GM23248 (cell line): Measurements from ENCODE around the gene MOSPD3. TPM values are rescaled to one million over a fixed set of nuclear protein-coding genes. Genes with fewer than 3 reads are reported as not detected.

Source experiments
- DNase-seq: peaks from one replicate; pipeline ENCODE4 v3.0.0-alpha.2; 2015
- H2AFZ ChIP-seq: fragments of 200-600 bp; sonication (generic); 2 replicates; pipeline ENCODE4 v1.6.1; 2016; ENCODE audit warnings: antibody characterized with exemption
- H3F3A ChIP-seq: fragments of 200-600 bp; sonication (generic); 2 replicates; pipeline ENCODE4 v1.6.1; 2016; ENCODE audit warnings: mild to moderate bottlenecking, antibody characterized with exemption, mixed run types; ENCODE audit not compliant: insufficient read depth
- H3K27ac ChIP-seq: fragments of 200-600 bp; sonication (generic); 2 replicates; pipeline ENCODE4 v1.5.1; 2016; ENCODE audit warnings: mild to moderate bottlenecking
- H3K27me3 ChIP-seq: fragments of 200-600 bp; sonication (generic); replicated peaks from 2 replicates; pipeline ENCODE4 v1.6.1; 2016; ENCODE audit warnings: mild to moderate bottlenecking; ENCODE audit not compliant: insufficient read depth
- H3K36me3 ChIP-seq: fragments of 200-600 bp; sonication (generic); 2 replicates; pipeline ENCODE4 v1.6.1; 2016; ENCODE audit warnings: low read depth, mild to moderate bottlenecking
- H3K4me1 ChIP-seq: fragments of 200-600 bp; sonication (generic); 2 replicates; pipeline ENCODE4 v1.6.1; 2016; ENCODE audit warnings: mild to moderate bottlenecking; ENCODE audit not compliant: insufficient read depth
- H3K4me2 ChIP-seq: fragments of 200-600 bp; sonication (generic); one replicate; pipeline ENCODE4 v1.6.1; 2016; ENCODE audit warnings: mild to moderate bottlenecking; ENCODE audit not compliant: unreplicated experiment
- H3K4me3 ChIP-seq: fragments of 200-600 bp; sonication (generic); 2 replicates; pipeline ENCODE4 v1.5.1; 2016; ENCODE audit warnings: mild to moderate bottlenecking
- H3K79me2 ChIP-seq: fragments of 200-600 bp; sonication (generic); 2 replicates; pipeline ENCODE4 v1.6.1; 2016; ENCODE audit warnings: mild to moderate bottlenecking; ENCODE audit not compliant: insufficient read depth
- H3K9ac ChIP-seq: fragments of 200-600 bp; sonication (generic); 2 replicates; pipeline ENCODE4 v1.6.1; 2016; ENCODE audit warnings: mild to moderate bottlenecking
- H3K9me2 ChIP-seq: fragments of 200-600 bp; sonication (generic); 2 replicates; pipeline ENCODE4 v1.6.1; 2016; ENCODE audit warnings: mixed run types, mild to moderate bottlenecking, moderate library complexity; ENCODE audit not compliant: insufficient read depth
- H3K9me3 ChIP-seq: fragments of 200-600 bp; sonication (generic); one replicate; pipeline ENCODE4 v1.6.1; 2017; ENCODE audit warnings: low read depth
- H4K20me1 ChIP-seq: fragments of 200-600 bp; sonication (generic); 2 replicates; pipeline ENCODE4 v1.6.0; 2016; ENCODE audit not compliant: insufficient read depth
- EZH2 ChIP-seq: fragments of 200-600 bp; sonication (generic); IDR thresholded peaks from 2 replicates; pipeline ENCODE4 v1.6.1; 2018; ENCODE audit warnings: antibody characterized with exemption, mild to moderate bottlenecking; ENCODE audit not compliant: insufficient read depth, poor library complexity, severe bottlenecking
- EZH2phosphoT487 ChIP-seq: fragments of 200-600 bp; sonication (generic); IDR thresholded peaks from 2 replicates; pipeline ENCODE4 v1.6.1; 2018; ENCODE audit warnings: antibody characterized with exemption, moderate library complexity, mild to moderate bottlenecking, low read depth; ENCODE audit not compliant: insufficient read depth
- WGBS, 2 experiments: methylation state at CpG; one replicate each; pipeline ENCODE4 v1.1.6; 2015 to 2017; ENCODE audit warnings: low lambda C conversion rate in 2 of 2, low coverage in 1 of 2; ENCODE audit errors: missing lambda C conversion rate in 2 of 2; 5-methylcytosine and 5-hydroxymethylcytosine counted together
- in situ Hi-C: fragments of 300-500 bp; cut with MboI; formaldehyde crosslinking; loops from 2 replicates; pipeline ENCODE4 v1.15.0; 2020
- polyA plus RNA-seq: library from polyadenylated mRNA; unstranded; fragments of >200 nt; fragmentation: Nextera tagmentation; extraction: Ambion mirVana; gene quantifications from 2 replicates; pipeline ENCODE4 v1.2.1, GENCODE V29; 2016
- total RNA-seq: library from RNA; depleted of rRNA; stranded (reverse); fragments of >200 nt; shearing (Covaris generic); gene quantifications from 2 replicates; pipeline ENCODE4 v1.2.3, GENCODE V29; 2014

The MOSPD3 gene
- total and polyA plus RNA-seq, 2 experiments from 2014 or later = 17.5 to 26.5 TPM

DNA sequence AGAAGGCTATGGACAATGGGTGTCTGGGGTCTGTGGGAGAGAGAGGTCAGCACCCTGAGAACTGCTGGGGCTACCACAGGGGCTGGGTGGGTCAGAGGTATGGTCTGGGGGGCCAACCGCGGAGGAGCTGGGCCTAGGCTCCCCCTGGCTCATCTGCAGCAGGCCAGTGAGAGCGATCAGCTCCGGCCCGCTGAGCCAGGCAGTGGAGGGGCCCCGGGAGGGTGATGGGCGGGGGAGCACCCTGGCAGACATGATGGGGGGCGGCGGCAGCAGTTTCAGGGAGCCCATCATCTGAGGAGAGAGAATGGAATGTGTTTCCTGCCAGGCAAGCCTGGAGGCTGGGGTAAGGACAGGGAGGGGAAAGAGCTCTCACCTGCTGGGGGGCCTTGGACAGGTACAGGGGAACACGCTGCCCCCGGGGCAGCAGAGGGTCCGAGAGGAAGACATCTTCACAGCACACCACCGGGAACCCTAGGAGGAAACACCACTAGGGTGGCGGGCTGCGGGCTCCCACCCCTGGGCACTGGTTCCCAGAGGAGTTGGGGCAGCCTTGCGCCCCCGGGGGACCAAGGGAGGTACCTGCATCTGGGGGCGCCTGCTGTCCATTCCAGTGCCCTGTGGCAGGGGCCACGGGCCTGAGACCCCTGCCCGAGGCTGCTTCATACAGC, 39.9 kb upstream of the MOSPD3 start:
- Histone ChIP-seq H3K27ac (no peak overlapping the region), H3K4me2 (no peak overlapping the region), H4K20me1 (no peaks in the 10 kb centered on the region), H3K36me3 (no peaks in the 10 kb centered on the region; the same call in 1 of the 2 replicates), H3K79me2 (no peaks in the 10 kb centered on the region), H3F3A (no peaks in the 10 kb centered on the region), H3K9ac (no peak overlapping the region), H3K4me1 (no peaks in the 10 kb centered on the region), H2AFZ (no peak overlapping the region), H3K27me3 (no peaks in the 10 kb centered on the region; the same call in 1 of the 2 replicates), H3K9me3 (no peaks in the 10 kb centered on the region), H3K4me3 (no peak overlapping the region), H3K9me2 (no peaks in the 10 kb centered on the region)
- DNase-seq = no peak
- no peak for TF ChIP-seq EZH2phosphoT487
- no peak for TF ChIP-seq EZH2
- 79 to 80% methylated on average over 16 to 20 of the region's 20 CpGs for WGBS, 2 experiments
- in situ Hi-C loops = no loop called here

DNA sequence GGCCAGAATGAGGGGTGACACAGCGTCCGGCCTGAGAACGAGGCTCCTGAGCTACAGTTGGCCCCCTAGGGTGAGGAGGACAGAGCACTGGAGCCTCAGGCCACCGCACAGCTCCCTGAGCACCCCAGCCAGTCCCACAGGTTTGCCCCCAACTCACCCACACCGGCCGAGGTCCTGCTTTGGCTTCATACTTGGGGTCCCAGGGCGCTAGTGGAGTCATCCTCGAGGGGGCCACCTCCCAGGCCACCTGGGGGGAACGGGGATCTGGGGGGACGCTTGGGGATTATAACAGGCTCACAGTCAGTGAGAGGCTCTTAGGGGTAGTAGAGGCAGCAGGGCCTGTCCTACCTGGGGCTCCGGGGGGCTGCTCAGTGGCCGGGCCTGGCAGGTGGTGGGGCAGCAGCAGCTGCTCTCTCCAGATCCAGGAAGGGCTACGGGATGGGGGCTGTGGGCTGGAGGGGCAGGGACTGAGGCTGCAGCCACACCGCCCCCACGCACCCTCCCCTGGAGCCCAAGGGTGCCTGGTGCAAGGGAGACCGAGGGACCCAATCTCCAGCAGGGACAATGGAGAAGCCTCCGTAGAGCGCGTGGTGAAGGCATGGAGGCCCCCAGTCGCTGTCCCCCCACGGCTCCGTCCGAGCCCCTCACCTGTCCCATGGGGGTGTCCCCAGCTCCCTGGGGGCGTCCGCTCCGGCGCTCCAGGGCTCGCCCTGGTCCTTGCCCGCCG, 39.2 kb upstream of the MOSPD3 start:
- Histone ChIP-seq H3K36me3 (no peaks in the 10 kb centered on the region; the same call in 1 of the 2 replicates), H3K4me2 (no peak overlapping the region), H3K79me2 (no peaks in the 10 kb centered on the region), H3K9me2 (no peaks in the 10 kb centered on the region), H3K9ac (no peak overlapping the region), H3K27me3 (no peaks in the 10 kb centered on the region; the same call in 1 of the 2 replicates), H3K4me3 (no peak overlapping the region), H4K20me1 (no peaks in the 10 kb centered on the region), H2AFZ (no peak overlapping the region), H3K27ac (no peak overlapping the region), H3K4me1 (no peaks in the 10 kb centered on the region), H3F3A (no peaks in the 10 kb centered on the region), H3K9me3 (no peaks in the 10 kb centered on the region)
- DNase-seq = no peak
- WGBS, 2 experiments = 94 to 97% methylated on average over 23 to 30 of the region's 30 CpGs
- TF ChIP-seq EZH2phosphoT487 = no peak
- no peak for TF ChIP-seq EZH2
- in situ Hi-C loops = no loop called here

DNA sequence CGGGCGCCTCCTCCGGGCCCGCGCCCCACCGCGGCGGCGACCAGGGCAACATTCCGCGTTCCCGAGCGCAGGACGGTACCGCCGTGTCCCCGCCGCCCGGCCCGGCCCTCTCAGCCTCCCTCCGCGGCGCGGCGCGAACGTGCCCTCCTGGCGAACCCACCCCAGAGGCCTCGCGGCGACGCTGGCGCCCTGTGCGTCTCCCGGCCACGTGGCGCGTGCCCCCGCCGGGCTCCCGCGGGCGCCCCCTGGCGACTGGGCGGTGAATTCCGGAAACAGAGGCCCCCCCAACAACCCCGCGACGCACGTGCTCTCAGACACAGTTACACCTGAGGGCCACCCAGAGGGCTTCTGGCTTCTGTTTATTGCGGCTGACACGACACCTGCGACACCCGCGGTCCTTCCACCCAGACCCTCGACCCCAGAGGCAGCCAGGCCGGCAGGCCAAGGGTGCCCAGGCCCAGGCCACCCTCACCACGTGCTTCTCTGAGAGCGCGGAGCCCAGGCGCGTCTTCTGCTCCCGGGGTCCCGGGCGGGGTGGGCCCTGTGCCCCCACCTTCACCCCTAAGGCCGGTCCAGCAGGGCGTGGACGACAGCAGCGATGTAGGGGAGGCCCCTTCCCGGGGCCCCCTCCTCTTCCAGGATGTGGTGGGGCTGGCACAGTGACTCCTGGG, 38.5 kb upstream of the MOSPD3 start, which contains the start of gene SAP25:
Gene SAP25, minus strand, starts transcription at position 210 of the 671 bp plus-strand sequence. Its CDS starts 158 bp downstream, at position 52.
- Histone ChIP-seq H3K4me3 (no peak within 1 kb of the TSS), H4K20me1 (no peaks in the 10 kb centered on the region), H3K4me2 (no peak within 1 kb of the TSS), H3K4me1 (no peaks in the 10 kb centered on the region), H3K79me2 (no peaks in the 10 kb centered on the region), H3K9me3 (no peaks in the 10 kb centered on the region), H3K9me2 (no peaks in the 10 kb centered on the region), H3F3A (no peaks in the 10 kb centered on the region), H3K36me3 (no peaks in the 10 kb centered on the region; the same call in 1 of the 2 replicates), H3K27ac (no peak within 1 kb of the TSS), H3K27me3 (no peaks in the 10 kb centered on the region; the same call in 1 of the 2 replicates), H3K9ac (no peak within 1 kb of the TSS), H2AFZ (no peak within 1 kb of the TSS)
- WGBS, 2 experiments = 93 to 94% methylated on average over 26 to 70 of the region's 70 CpGs
- DNase-seq = no peak
- TF ChIP-seq EZH2 (no peak), EZH2phosphoT487 (no peak)
- in situ Hi-C loops = no loop called here

DNA sequence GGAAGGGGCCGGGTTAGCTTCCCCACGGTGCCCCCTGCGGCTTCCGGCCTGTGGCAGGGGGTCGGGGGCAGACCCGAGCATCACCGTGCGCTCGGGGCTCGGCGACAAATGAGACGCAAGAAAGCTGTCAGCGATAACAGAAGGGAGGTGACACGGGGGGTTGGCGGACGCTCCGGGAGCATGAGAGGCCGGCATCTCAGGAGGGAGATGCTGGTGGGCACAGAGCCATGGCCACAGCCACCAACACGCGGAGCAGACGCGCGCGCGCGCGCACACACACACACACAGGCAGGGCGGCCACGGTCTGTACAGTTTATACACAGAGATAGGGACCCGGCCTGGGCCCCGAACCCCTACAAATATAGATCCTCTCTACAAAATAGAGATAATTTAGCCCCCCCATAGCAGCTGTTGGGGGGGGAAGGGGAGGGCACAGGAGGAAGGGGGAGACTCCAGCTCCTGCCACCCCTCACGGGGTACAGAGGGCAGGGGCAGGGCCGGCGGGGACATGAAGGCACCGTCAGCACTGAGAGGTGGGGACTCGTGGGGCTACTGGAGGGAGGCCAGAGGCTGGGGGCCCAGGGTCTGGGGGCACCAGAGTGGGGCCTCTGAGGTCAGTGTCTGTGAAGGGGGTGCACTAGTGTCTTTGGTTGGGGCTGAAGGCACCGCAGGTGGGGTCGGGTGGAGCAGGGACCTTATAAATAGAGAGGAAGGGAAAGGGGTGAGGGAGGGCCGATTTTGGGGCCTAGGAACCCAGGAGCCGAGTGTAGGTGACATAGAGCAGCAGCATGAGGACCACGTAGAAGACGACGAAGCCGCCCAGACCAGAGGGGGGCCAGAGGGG, 37.8 kb upstream of the MOSPD3 start:
- H3K9me2 ChIP-seq = no peaks in the 10 kb centered on the region
- H3K27me3 ChIP-seq = no peaks in the 10 kb centered on the region; the same call in 1 of the 2 replicates
- H3K9me3 ChIP-seq = no peaks in the 10 kb centered on the region
- H3K36me3 ChIP-seq = no peaks in the 10 kb centered on the region; the same call in 1 of the 2 replicates
- H3K4me2 ChIP-seq = no peak overlapping the region
- no peak for TF ChIP-seq EZH2phosphoT487
- TF ChIP-seq EZH2 = no peak
- no peaks in the 10 kb centered on the region for H3K4me1 ChIP-seq
- H3F3A ChIP-seq = no peaks in the 10 kb centered on the region
- DNase-seq = no peak
- no peaks in the 10 kb centered on the region for H4K20me1 ChIP-seq
- H3K27ac ChIP-seq = no peak overlapping the region
- no peaks in the 10 kb centered on the region for H3K79me2 ChIP-seq
- in situ Hi-C loops = no loop called here
- no peak overlapping the region for H3K9ac ChIP-seq
- WGBS, 2 experiments = 94 to 96% methylated on average over 33 to 44 of the region's 44 CpGs
- H3K4me3 ChIP-seq = no peak overlapping the region
- no peak overlapping the region for H2AFZ ChIP-seq
